Stimulated activated naive CD8-positive, alpha-beta T cell treated with anti-CD3 and anti-CD28 coated beads, Interleukin-15, Interleukin-2, amounts not matched to agents 100 U/mL and 50 U/mL, for 24 hours (primary cell): ENCODE measurements around the gene PLEKHJ1.

Experiments
- ATAC-seq: fragments of 150-1000 bp; cut with Tn5 transposase; one replicate; pipeline ENCODE4 v1.10.0; 2021
- DNase-seq: peaks from one replicate; pipeline ENCODE4 v3.0.0; 2021

PLEKHJ1 gene

GRCh38 chr19:2269244-2270156 lies 33.4 kb upstream of the PLEKHJ1 start:
- peak; percentile 74 for ATAC-seq
- DNase-seq: peak; percentile 99

GRCh38 chr19:2268861-2269243 lies 32.7 kb upstream of the PLEKHJ1 start:
- ATAC-seq (no peak), DNase-seq (no peak)

- no peak for ATAC-seq
Observed at GRCh38 chr19:2268480-2268830, 32.3 kb upstream of the PLEKHJ1 start.

DNA sequence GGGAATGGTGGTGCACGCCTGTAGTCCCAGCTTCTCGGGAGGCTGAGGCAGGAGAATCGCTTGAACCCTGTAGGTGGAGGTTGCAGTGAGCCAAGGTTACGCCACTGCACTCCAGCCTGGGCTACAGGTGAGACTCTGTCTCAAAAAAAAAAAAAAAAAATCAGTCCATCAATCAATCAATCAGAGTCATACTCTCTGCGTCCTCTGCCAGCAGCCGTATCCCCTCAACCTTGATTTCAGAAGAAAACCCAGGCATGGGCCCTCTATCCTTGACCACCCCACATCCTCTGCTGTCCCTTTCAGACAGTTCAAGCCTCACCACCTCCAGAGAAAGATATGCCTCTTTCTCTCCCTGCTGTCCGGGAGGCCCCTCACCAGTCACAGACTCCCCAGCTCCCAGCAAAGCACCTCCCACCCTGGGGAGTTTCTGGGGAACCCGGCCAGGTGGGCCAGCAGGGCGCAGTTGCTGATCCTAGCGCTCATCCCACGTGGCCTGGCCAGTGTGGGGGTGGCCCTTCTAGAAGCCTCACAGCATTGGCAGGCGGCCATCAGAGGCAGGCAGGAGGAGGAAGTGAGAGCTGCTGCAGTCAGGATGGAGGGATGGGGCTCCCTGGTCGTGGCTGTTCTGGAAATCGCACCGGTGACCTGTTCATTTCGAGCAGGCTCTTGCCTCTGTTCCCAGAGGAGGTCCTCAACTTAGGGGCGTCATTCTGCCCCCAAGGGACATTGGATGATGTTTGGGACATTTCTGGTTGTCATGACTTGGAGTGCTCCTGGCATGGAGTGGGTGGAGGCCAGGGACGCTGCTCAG lies 30.3 kb upstream of the PLEKHJ1 start:
- DNase-seq (peak; percentile 59), ATAC-seq (no peak)

More at GRCh38 chr19:2268480-2268830, 32.3 kb upstream of the PLEKHJ1 start:
- DNase-seq: no peak

- peak; percentile 77 for DNase-seq
- ATAC-seq: no peak
Observed at GRCh38 chr19:2261438-2262172, 25.5 kb upstream of the PLEKHJ1 start.

DNA sequence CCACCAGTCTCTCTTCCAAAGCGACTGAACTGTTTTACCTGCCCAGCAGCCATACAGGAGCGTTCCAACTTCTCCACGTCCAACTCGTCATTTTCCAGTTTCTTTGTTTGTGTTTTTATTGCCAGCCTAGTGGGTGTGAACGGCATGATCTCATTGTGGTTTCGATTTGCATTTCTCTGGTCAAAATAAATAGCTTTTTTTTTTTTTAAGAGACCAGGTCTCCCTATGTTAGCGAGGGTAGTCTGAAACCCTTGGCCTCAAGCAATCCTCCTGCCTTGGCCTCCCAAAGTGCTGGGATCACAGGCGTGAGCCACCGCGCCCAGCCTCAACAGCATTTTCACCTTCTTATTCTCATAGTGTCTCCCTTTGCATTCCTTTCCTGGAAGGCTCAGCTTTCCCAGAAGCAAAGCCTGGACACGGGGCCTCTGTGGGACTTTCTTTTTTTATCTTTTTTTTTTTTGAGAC lies 24.2 kb upstream of the PLEKHJ1 start:
- DNase-seq: no peak
- no peak for ATAC-seq

- DNase-seq (no peak), ATAC-seq (no peak)
Observed at GRCh38 chr19:2259336-2259735, 23.2 kb upstream of the PLEKHJ1 start.

- DNase-seq: no peak
- ATAC-seq: no peak
Observed at GRCh38 chr19:2255982-2256685, 20.0 kb upstream of the PLEKHJ1 start, which contains the start of gene JSRP1. TSS of gene JSRP1 (minus strand) at chr19:2256417. CDS start at chr19:2255314, 1,103 bp downstream.

DNA sequence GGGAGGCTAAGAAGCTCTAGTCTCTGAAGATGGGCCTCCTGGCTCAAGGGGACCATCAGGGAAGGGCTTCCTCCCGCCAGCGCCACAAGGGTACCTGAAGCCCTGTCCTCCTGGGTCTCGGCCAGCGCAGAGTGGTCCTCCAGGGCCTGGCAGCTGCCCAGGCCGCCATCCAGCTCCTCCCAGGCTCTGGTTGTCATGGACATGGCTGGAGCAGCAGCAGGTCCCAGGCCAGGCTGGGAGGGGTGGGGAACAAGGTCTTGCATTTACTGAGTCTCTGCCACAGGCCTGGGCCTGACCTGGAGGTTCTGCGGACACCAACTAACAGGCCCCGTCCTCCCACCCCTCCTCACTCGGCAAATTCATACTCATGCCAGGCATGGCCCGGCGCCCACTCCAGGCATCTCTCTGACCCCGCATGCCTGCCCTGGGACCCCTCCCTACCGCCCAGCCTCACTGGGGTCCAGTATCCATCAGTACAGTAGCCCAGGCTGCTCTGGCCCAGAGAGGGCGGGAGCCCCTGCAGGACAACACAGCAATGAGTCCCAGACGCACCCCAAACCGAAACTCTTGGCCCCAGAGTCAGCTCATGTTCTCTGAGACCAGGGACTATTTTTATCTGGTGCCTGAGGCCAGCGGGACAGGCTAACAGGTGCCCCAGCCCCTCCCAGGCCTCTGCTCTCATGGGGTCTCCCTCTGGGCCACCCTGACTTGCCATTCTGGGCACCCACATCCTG lies 19.1 kb upstream of the PLEKHJ1 start:
- DNase-seq: no peak
- no peak for ATAC-seq

DNA sequence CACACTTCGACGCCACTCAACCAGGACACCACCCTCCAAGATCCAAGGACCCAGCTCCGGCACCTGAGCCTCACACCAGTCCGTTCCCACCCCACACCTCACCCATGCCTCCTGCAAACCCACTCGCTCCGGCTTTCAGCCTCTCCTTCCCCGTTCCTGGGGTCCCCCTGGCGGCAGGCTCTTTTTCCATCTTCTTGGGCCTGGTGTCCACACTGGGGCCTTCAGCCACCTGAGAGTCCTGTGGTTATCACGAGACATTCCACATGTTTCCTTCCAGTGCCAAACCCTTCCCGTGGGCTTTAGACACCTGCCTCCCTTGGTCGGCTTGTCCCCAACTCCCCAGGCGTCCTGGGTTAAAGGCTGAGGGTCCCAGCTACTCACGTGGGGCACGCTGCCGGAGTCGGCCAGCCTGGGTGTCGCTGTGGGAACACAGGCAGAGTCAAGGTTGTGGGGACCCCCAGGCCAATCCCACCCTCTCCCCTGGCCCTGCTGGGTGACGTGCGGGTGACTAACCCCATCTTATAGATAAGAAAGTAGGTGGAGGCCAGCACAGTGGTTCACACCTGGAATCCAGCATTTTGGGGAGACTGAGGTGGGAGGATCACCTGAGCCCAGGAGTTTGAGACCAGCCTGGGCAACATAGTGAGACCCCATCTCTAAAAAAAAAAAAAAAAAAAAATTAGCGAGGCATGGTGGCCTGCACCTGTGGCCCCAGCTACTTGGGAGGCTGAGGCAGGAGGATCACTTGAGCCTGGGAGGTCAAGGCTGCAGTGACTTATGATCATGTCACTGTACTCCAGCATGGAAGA lies 18.1 kb upstream of the PLEKHJ1 start:
- DNase-seq (no peak), ATAC-seq (no peak)

DNA sequence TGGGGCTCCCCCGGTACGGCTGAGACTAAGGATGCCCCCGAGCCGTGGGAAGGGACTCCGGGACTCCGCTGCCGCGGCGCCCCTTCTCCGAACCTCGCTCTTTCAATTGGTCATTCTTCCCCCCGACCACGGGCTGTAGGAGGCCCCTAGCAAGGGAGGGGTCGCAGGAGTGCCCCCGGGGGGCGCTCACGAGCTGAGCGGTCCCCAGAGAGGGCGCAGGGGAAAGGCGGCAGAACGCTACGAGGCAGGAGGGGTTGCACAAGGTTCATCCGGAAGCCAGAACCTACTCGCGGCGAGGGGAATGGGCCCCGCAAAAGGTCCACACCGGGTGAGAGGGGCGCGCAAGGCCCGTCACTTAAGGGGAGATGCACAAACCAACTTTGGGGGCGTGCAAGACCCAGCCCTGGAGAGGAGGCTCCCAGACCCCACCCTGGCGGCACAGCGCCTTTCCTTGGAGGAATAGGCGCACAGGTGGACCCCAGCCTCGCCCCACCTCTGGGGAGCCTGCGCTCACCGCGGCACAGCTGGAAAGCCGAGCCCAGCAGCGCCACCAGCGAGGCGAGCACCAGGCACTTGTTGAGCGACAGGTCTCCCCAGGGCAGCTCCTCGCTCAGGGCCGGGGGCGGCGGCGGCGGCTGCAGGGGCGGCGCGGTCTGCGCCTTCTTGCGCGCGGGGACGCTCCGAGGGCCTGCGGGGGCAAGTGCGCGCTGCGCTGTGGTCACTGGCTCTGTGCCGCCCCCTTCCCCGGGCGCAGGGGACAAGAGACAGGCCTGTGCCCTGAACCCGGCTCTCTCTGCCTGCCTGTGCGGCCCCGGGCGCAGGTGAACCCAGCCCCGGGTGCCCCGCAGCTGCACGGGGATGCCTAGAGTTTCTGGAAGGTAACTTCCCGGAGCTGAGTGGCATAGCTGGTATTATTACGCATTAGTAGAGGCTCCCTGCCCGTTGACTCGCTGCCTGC lies 17.3 kb upstream of the PLEKHJ1 start:
- DNase-seq (peak; percentile 71), ATAC-seq (peak; percentile 5)

DNA sequence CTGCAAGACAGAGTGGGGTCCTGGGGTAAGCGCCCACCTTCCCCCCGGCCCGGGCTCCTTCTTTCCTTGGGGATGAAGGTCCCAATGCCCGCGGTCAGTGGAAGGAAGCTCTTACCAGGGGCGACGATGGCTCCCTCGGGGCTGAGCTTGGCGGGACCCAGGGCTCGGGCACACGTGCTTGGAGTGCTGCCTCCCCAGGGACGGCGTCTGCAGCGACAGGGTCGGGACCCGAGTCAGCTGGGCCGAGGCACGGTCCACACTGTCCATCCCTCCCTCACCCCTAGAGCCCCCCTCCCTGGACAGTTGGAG lies 16.6 kb upstream of the PLEKHJ1 start:
- ATAC-seq: no peak

DNA sequence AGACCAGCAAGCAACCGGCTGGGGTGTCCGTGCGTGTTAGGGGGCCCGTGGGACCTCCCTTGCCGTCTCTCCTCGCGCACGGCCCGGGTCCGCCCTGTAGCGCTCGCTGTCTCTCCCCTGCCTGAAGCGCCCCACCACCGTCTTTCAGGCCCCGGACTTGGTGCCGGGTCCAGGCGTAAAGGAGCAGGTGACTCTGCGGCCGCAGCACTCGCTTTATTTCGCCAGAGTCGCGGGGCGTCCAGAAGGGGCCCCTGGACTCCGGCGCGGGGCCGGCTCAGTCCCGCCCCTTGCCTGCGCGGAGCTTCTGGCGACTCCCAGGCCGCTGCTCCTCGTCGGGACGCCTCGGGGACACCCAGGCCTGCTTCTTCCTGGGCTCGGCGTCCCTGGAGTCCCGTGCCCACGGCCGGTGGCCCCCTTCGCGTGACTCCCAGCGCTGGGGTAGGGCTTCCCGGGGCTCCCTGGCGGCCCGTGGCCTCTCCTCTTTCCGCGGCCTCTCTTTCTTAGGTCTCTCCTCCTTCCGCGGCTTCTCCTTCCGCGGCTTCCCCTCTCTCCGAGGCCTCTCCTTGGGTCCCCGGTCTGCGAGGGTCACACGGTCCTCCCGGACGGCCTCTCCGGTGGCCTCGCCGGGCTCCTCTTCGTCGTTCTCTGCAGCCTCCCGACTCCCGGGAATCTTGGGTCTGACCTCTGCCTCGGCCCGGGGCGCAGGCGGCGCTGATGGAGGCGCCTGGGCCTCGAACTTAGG lies 16.1 kb upstream of the PLEKHJ1 start:
- ATAC-seq: no peak
- peak; percentile 37 for DNase-seq

More for the DNA sequence above, 16.6 kb upstream of the PLEKHJ1 start:
- no peak for DNase-seq

DNA sequence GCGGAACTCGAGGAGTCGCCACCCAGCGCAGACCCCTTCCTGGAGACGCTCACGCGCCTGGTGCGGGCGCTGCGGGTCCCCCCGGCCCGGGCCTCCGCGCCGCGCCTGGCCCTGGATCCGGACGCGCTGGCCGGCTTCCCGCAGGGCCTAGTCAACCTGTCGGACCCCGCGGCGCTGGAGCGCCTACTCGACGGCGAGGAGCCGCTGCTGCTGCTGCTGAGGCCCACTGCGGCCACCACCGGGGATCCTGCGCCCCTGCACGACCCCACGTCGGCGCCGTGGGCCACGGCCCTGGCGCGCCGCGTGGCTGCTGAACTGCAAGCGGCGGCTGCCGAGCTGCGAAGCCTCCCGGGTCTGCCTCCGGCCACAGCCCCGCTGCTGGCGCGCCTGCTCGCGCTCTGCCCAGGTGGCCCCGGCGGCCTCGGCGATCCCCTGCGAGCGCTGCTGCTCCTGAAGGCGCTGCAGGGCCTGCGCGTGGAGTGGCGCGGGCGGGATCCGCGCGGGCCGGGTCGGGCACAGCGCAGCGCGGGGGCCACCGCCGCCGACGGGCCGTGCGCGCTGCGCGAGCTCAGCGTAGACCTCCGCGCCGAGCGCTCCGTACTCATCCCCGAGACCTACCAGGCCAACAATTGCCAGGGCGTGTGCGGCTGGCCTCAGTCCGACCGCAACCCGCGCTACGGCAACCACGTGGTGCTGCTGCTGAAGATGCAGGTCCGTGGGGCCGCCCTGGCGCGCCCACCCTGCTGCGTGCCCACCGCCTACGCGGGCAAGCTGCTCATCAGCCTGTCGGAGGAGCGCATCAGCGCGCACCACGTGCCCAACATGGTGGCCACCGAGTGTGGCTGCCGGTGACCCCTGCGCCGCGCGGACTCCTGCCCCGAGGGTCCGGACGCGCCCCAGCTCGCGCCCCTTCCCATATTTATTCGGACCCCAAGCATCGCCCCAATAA lies 15.3 kb upstream of the PLEKHJ1 start:
- DNase-seq (peak; percentile 46), ATAC-seq (peak; percentile 6)

- no peak for DNase-seq
- no peak for ATAC-seq
Observed at GRCh38 chr19:2250766-2251105, 14.6 kb upstream of the PLEKHJ1 start.

DNA sequence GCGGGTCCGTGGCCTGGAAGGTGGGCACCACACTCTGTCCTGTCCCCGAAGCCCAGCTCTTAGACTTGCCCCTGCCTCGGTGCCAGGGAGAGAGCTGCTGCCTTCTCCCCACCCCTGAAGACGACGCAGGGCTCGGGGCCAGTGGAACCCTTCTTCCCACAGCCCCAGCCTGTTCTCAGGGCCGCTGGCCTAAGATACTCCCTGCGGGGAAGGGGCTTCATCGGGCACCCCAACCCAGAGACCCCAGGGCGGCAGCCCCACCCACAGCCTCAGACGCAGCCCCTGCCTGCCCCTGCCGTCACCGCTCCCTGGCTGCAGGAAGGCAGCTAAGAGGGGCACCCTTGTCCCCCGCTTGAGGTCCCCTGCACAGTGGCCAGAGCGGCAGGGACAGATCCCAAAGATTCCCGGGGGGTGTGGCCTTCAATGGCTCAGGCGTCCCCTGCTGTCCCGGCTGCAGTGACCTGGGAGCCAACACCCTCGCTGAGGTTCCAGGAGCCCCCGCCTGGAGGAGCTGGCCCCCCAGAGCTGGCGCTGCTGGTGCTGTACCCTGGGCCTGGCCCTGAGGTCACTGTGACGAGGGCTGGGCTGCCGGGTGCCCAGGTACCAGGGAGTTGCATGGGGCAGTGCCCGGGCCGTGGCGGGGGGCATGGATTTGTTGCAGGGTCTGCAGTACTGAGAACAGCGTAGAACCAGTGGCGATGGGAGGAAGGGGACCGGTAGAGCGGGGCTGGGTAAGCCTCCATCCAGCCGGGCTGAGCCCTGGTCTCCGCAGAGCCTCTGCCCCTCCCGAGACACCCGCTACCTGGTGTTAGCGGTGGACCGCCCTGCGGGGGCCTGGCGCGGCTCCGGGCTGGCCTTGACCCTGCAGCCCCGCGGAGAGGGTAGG lies 14.0 kb upstream of the PLEKHJ1 start:
- peak; percentile 25 for ATAC-seq

More for the DNA sequence above, 14.0 kb upstream of the PLEKHJ1 start:
- peak; percentile 45 for DNase-seq
